Panc1 (cell line): ENCODE measurements around the gene ROMO1. TPM values are rescaled to one million over a fixed set of nuclear protein-coding genes. Genes with fewer than 3 reads are reported as not detected.

ENCODE experiments used
- total RNA-seq: library from RNA; stranded (reverse); gene quantifications from one replicate; pipeline ENCODE4 v1.2.1, GENCODE V29; 2021; ENCODE audit not compliant: unreplicated experiment

ROMO1 gene
- total RNA-seq, 1 experiment from 2014 or later, result 319 TPM

Other genes starting within 250 kb of the ROMO1 start
- 82.5 TPM for gene CEP250, start 243.8 kb upstream of the ROMO1 start, total RNA-seq
- gene C20orf173, start 169.8 kb upstream of the ROMO1 start, total RNA-seq, result not detected
- 265 TPM for gene ERGIC3, start 157.3 kb upstream of the ROMO1 start, total RNA-seq
- 17.6 TPM for gene SPAG4, start 83.6 kb upstream of the ROMO1 start, total RNA-seq
- gene CPNE1, start 34.5 kb upstream of the ROMO1 start, total RNA-seq, result 217 TPM
- 100 TPM for gene RBM12, start 34.5 kb upstream of the ROMO1 start, total RNA-seq
- 44.9 TPM for gene NFS1, start 53 bp upstream of the ROMO1 start, total RNA-seq
- 282 TPM for gene RBM39, start 42.9 kb downstream of the ROMO1 start, total RNA-seq
- gene PHF20, start 72.6 kb downstream of the ROMO1 start, total RNA-seq, result 51.5 TPM